BLaER1 treated with 17β-estradiol and CSF1 and Interleukin-3, amounts not matched to agents 10 nM and 100 nM (cell line): ENCODE data around the gene WDR72.

Source experiments
- H3K27ac ChIP-seq, 11 experiments: shearing (Covaris generic); formaldehyde crosslinking; 2 replicates each; pipeline ENCODE4 v1.8.1; 2022
- H3K27me3 ChIP-seq, 11 experiments: shearing (Covaris generic); formaldehyde crosslinking; 2 replicates each; pipeline ENCODE4 v1.8.1; 2022
- H3K36me3 ChIP-seq, 11 experiments: shearing (Covaris generic); formaldehyde crosslinking; 2 replicates each; pipeline ENCODE4 v1.8.1; 2022
- H3K4me1 ChIP-seq, 10 experiments: shearing (Covaris generic); formaldehyde crosslinking; 2 replicates each; pipeline ENCODE4 v1.8.1; 2022
- H3K4me2 ChIP-seq, 11 experiments: shearing (Covaris generic); formaldehyde crosslinking; 2 replicates each; pipeline ENCODE4 v1.8.1; 2022
- H3K4me3 ChIP-seq, 10 experiments: shearing (Covaris generic); formaldehyde crosslinking; 2 replicates each; pipeline ENCODE4 v1.8.1; 2022
- H3K9ac ChIP-seq, 11 experiments: shearing (Covaris generic); formaldehyde crosslinking; 2 replicates each; pipeline ENCODE4 v1.8.1; 2022
- H3K9me3 ChIP-seq, 11 experiments: shearing (Covaris generic); formaldehyde crosslinking; replicated peaks in 1 of 11; 2 replicates each; pipeline ENCODE4 v1.8.1; 2022
- H4K20me1 ChIP-seq, 11 experiments: shearing (Covaris generic); formaldehyde crosslinking; 2 replicates each; pipeline ENCODE4 v1.8.1; 2022
- Cebpa-rat ChIP-seq, 11 experiments: shearing (Covaris generic); IDR thresholded peaks; 2 replicates each; pipeline ENCODE4 v1.8.1; 2022

Gene WDR72

DNA sequence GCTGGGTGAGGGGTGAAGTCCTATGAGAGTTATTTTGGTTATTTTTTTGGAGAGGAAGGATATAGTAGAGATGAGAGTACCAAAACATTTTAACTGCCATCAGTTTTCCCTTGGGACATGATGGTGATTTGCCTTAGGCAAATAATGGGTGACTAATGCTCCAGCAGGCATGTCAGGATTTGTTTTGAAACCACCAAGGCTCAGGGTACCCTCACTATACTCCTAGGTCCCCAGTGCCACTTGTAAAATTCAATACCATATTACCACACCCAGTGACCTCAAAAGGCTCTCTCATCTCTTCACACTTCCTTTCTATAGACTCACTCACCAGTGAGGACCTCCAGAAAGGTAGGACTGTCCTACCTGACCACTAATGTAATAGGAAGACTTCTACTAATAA is 83.6 kb downstream of the WDR72 start:
- H3K36me3 ChIP-seq = no peaks in the 10 kb centered on the region
- no peak for TF ChIP-seq Cebpa-rat (IDR thresholded peaks at IDR 0.05)
- peak overlapping the region in 1 of 11 experiments; percentile 27; a peak in 2 of 22 replicates for H3K4me2 ChIP-seq
- no peaks in the 10 kb centered on the region for H3K27me3 ChIP-seq
- H4K20me1 ChIP-seq = no peaks in the 10 kb centered on the region
- peaks cover 0 to 7% (median 0%) of the 10 kb centered on the region in 10 experiments; a peak in 3 of 20 replicates for H3K4me1 ChIP-seq
- no peak overlapping the region for H3K9ac ChIP-seq
- no peaks in the 10 kb centered on the region for H3K9me3 ChIP-seq
- no peak overlapping the region for H3K27ac ChIP-seq
- no peak overlapping the region for H3K4me3 ChIP-seq

DNA sequence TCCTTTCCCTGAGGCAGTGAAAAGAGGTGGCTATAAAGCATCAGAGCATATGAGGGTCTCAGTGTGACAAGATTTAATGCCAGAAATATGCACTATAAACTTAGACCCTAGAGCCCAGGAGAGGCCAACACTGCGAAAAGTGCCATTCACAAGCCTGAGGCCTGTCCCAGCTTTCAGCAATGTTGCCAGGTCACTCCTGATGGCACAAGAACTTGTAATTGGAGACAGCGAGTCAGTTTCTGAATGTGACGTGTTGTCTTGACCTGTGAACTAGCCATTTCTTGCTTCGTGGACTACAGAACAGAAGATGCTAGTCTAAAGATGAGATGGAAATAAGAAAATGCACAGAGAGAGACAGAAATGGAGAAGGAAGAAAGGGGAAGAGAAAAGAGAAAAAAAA is 87.9 kb downstream of the WDR72 start:
- Histone ChIP-seq H4K20me1 (no peaks in the 10 kb centered on the region), H3K36me3 (no peaks in the 10 kb centered on the region), H3K9ac (no peak overlapping the region), H3K4me1 (peaks cover 0 to 7% (median 0%) of the 10 kb centered on the region in 10 experiments; a peak in 3 of 20 replicates), H3K27ac (no peak overlapping the region), H3K9me3 (no peaks in the 10 kb centered on the region), H3K4me2 (no peak overlapping the region), H3K4me3 (no peak overlapping the region), H3K27me3 (no peaks in the 10 kb centered on the region)
- no peak for TF ChIP-seq Cebpa-rat (IDR thresholded peaks at IDR 0.05)

DNA sequence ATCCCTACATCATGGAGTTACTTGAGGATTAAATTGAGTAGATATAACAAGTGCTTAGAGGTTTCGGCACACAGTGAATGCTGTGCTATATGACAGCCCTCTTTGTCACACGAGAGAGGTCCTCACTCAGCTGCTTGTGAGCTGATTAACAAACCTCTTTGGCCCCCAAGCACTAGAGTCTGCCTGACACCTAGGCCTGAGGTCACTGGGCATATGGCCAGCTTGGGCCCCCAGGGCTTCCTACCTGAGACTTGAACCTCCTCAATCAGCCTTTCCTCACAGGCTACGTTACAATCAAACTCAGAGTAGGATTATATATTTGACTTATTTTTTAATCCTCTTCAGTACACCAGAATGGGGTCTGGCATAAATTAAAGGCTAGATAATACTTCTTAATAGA is 88.8 kb downstream of the WDR72 start:
- H4K20me1 ChIP-seq = no peaks in the 10 kb centered on the region
- H3K4me1 ChIP-seq = peaks cover 0 to 3% (median 0%) of the 10 kb centered on the region in 10 experiments; a peak in 3 of 20 replicates
- H3K9me3 ChIP-seq = no peaks in the 10 kb centered on the region
- no peak overlapping the region for H3K4me3 ChIP-seq
- no peak overlapping the region for H3K27ac ChIP-seq
- H3K9ac ChIP-seq = no peak overlapping the region
- no peaks in the 10 kb centered on the region for H3K36me3 ChIP-seq
- no peak for TF ChIP-seq Cebpa-rat (IDR thresholded peaks at IDR 0.05)
- H3K27me3 ChIP-seq = no peaks in the 10 kb centered on the region
- no peak overlapping the region for H3K4me2 ChIP-seq

DNA sequence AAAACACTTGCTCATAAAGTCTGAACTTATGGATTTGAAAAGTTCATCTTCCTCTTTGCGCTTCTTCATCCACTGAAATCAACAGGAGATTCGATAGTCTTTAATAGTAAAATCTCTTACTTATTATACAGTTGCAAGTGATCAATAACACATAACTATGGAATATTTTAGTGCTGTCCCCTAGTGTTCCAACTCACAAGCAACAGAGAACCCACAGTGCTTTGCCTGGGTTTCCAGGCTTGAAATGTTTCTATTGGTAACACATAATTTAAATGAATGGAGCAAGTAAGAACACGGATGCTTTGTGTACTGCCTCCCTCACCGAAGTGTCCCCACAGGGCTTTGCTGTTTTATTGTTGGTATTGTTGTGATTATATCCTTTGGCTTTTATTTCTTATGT is 93.5 kb downstream of the WDR72 start:
- no peak for TF ChIP-seq Cebpa-rat (IDR thresholded peaks at IDR 0.05)
- Histone ChIP-seq H3K9me3 (no peaks in the 10 kb centered on the region), H3K4me2 (no peak overlapping the region), H3K36me3 (no peaks in the 10 kb centered on the region), H3K4me3 (no peak overlapping the region), H3K27ac (no peak overlapping the region), H3K4me1 (no peaks in the 10 kb centered on the region), H4K20me1 (no peaks in the 10 kb centered on the region), H3K27me3 (no peaks in the 10 kb centered on the region), H3K9ac (no peak overlapping the region)

DNA sequence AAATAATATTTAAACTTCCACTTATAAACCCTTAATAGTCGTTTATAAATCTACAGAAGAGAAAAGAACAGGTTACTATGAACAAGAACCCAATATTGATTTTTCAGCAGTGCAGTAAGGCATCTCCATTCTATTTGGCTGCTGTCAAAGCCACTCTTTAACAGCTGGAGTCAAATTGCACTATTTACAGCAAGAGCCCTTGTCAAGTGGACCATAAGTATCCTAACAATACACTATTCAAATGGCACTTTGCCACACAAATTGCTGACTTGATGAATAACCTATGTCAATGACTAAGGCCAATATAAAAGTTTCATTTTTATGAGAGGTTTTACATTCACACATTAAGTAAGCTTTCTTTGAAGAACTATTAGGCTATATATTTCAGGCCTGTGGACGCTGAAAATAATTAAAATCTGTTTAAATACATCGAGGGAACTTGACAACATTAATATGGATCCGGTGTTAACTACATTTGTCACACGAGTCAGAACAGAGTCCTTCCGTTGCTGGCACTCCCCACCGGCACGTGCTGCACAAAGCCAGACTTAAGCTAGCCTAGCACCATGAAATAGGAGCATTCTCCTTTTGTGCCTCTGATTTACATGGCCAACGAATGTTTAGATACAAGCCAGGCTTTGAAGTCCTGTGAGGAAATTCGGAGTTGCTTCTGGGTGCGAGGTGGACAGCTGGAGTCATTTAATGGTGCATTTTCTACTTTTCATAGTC is 100.5 kb downstream of the WDR72 start:
- Histone ChIP-seq H3K27me3 (no peaks in the 10 kb centered on the region), H3K36me3 (no peaks in the 10 kb centered on the region), H4K20me1 (no peaks in the 10 kb centered on the region), H3K27ac (no peak overlapping the region), H3K4me2 (no peak overlapping the region), H3K4me1 (no peaks in the 10 kb centered on the region), H3K9ac (no peak overlapping the region), H3K4me3 (no peak overlapping the region), H3K9me3 (no peaks in the 10 kb centered on the region)
- TF ChIP-seq Cebpa-rat (IDR thresholded peaks at IDR 0.05) = no peak

DNA sequence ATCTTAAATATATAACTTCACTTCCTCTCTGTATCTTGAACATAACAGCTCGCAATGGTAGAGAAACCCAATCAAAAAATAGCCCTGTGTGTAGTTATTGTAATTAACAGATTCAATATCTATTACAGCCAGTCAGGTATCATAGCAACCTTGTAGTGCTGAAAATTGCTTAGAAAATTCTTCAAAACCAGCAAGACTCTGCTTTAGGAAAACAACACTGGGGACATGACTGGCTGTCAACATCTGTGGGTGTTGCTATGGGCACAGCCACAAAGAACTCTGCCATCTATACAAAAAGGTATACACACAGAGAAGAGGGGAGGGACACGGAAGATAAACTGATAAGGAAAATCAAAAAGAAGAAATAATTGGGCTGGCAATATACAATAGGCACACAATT is 101.2 kb downstream of the WDR72 start:
- Histone ChIP-seq H3K9ac (no peak overlapping the region), H3K4me2 (no peak overlapping the region), H3K36me3 (no peaks in the 10 kb centered on the region), H3K27ac (no peak overlapping the region), H3K27me3 (no peaks in the 10 kb centered on the region), H3K4me1 (no peaks in the 10 kb centered on the region), H3K9me3 (no peaks in the 10 kb centered on the region), H3K4me3 (no peak overlapping the region), H4K20me1 (no peaks in the 10 kb centered on the region)
- no peak for TF ChIP-seq Cebpa-rat (IDR thresholded peaks at IDR 0.05)

DNA sequence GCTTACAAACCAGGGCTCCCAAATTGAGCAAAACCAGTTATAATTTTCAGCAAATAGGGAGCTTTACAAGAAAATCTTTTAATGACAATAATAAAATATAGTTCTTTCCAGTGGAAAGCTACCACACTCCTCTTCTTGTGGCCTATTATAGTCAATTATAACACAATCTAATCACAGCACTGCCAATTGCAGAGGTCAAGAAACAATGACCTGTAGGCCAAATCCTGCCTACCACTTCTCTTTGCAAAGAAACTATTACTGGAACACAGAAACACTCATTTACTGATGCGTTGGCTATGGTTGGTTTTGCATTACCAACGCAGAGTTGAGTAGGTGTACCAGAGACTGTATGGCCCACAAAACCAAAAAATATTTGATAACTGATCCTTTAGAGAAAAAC is 110.5 kb downstream of the WDR72 start:
- Histone ChIP-seq H3K27me3 (no peaks in the 10 kb centered on the region), H3K36me3 (no peaks in the 10 kb centered on the region), H3K4me1 (no peaks in the 10 kb centered on the region), H3K27ac (no peak overlapping the region), H3K4me3 (no peak overlapping the region), H4K20me1 (no peaks in the 10 kb centered on the region), H3K9me3 (no peaks in the 10 kb centered on the region), H3K9ac (no peak overlapping the region), H3K4me2 (no peak overlapping the region)
- TF ChIP-seq Cebpa-rat (IDR thresholded peaks at IDR 0.05) = no peak

DNA sequence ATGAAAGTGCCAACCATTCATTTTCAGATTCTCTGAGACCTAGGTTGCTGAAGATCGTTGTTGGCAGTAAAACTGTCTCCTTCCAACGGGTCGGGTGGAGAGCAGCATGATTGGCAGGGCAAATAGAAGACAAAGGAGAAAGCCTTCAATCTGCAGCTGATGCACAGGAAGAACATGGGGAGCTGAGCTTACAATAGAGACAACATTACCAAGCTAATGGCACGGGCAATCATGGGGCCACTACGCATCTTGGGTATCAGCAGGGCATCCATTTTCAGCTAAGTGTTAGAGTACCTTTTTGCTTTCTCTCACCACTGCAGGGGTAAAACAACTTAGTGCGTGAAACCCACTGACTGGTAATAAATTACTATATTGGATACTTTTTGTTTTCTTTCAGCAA is 114.8 kb downstream of the WDR72 start:
- Histone ChIP-seq H3K9me3 (no peaks in the 10 kb centered on the region), H3K27me3 (no peaks in the 10 kb centered on the region), H4K20me1 (no peaks in the 10 kb centered on the region), H3K4me2 (no peak overlapping the region), H3K27ac (no peak overlapping the region), H3K4me1 (no peaks in the 10 kb centered on the region), H3K9ac (no peak overlapping the region), H3K4me3 (no peak overlapping the region), H3K36me3 (no peaks in the 10 kb centered on the region)
- no peak for TF ChIP-seq Cebpa-rat (IDR thresholded peaks at IDR 0.05)

DNA sequence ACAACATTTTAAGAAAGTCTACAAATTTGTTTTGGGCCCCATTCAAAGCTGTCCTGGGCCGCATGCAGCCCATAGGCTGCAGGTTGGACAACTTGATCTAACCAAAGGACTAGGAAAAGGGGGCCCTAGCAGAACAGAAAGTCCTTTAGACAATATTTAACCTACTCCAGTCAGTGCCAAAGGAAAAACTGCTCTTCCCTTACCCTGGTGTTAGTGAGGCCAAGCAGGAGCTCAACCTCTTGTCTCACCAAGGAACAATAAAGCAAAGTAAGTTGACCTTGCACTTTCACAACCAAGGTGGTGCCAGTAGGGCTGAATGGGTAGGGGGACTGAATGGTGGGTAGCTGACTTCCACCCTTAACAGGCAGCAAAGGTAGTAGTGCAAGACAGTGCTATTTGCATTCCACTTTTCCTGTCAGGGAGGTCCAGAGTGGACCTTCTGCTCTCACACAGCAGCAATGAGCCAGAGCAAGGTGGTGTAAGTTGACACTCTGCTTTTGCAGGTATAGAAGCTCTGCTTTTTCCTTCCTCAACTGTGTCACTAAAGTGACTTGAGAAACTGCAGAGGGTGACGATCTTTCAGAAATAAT is 124.9 kb downstream of the WDR72 start:
- Histone ChIP-seq H3K36me3 (peaks cover 0 to 8% (median 0%) of the 10 kb centered on the region in 11 experiments; a peak in 2 of 22 replicates), H3K4me3 (no peak overlapping the region), H3K9me3 (peaks cover 18 to 32% (median 25%) of the 10 kb centered on the region in 11 experiments), H3K4me1 (peaks cover 0 to 13% (median 9%) of the 10 kb centered on the region in 10 experiments; a peak in 17 of 20 replicates), H3K9ac (no peak overlapping the region), H3K27me3 (no peaks in the 10 kb centered on the region), H3K27ac (no peak overlapping the region), H3K4me2 (no peak overlapping the region), H4K20me1 (no peaks in the 10 kb centered on the region)
- TF ChIP-seq Cebpa-rat (IDR thresholded peaks at IDR 0.05) = no peak

DNA sequence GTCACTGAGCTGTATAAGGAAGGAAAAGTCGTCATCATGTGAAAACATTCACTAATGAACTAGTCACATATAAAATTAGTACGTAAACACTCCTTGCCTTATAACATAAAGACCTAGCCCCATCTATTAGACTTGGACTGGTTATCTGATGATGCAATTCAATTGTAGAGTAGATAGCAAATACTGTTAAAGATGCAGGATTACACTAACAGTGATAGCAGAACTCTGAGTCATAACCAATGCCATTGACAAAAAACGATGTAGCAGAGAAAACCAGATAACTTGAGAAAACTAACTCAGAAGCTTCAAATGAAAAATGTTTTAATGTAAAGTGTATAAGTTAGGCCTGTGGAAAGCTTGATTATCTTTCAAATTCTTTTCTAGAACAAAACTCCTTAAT is 132.2 kb downstream of the WDR72 start:
- H3K4me3 ChIP-seq = no peak overlapping the region
- no peak overlapping the region for H3K4me2 ChIP-seq
- no peak for TF ChIP-seq Cebpa-rat (IDR thresholded peaks at IDR 0.05)
- H3K36me3 ChIP-seq = peaks cover 0 to 4% (median 0%) of the 10 kb centered on the region in 11 experiments; a peak in 1 of 22 replicates
- peaks cover 7 to 16% (median 15%) of the 10 kb centered on the region in 11 experiments for H3K9me3 ChIP-seq
- H3K27ac ChIP-seq = no peak overlapping the region
- no peaks in the 10 kb centered on the region for H3K27me3 ChIP-seq
- H3K9ac ChIP-seq = no peak overlapping the region
- H3K4me1 ChIP-seq = 0 out of 20 replicates have a peak, but pooled peaks cover 0 to 4% (median 0%) of the 10 kb centered on the region in 10 experiments
- H4K20me1 ChIP-seq = no peaks in the 10 kb centered on the region
